Left colon (tissue), 2 donors: ENCODE results near the gene RGPD4. TPM values are rescaled to one million over a fixed set of nuclear protein-coding genes. Genes with fewer than 3 reads are reported as not detected.
"Not testable (repeated sequence)": the region's sequence is repeated elsewhere in the genome, so short reads cannot be mapped to it uniquely, and the experiment has no call there.

Source experiments
- ATAC-seq: fragments of 200-7000 bp; cut with Tn5 transposase; one replicate; pipeline ENCODE4 v1.9.1; 2020; ENCODE audit warnings: mild to moderate bottlenecking, moderate library complexity
- DNase-seq, 2 donors: peaks; one replicate each; pipeline ENCODE4 v3.0.0-alpha.2; 2020
- intact Hi-C, 2 donors: fragments of 100-400 bp; cut with DNase I in 1 of 2; cut with micrococcal nuclease in 1 of 2; formaldehyde crosslinking; loops; one replicate each; pipeline versions ENCODE4 v1.11.2 to v1.14.0; 2022; cut with DNase I, micrococcal nuclease
- long read RNA-seq: library from polyadenylated mRNA; unstranded; transcript quantifications from one replicate; pipeline ENCODE4 v2.0.0, GENCODE V29; 2021
- total RNA-seq, 2 donors: library from RNA; stranded (reverse); fragmentation: NEBNext Ultra II Directional; extraction: Animal tissue kit (Norgen Biotek cat#: 25700); gene quantifications; one replicate each; pipeline ENCODE4 v1.2.1, GENCODE V29; 2021
- donor health status: DM: no; HTN: no; CAD: no.
- donor health status: DM: yes; HTN: yes; CAD: no.

RGPD4 gene
- total RNA-seq = under 1 TPM in 1 of 2 donors, not detected in 1; 0.08 TPM
- long read RNA-seq = 0 reads

DNA sequence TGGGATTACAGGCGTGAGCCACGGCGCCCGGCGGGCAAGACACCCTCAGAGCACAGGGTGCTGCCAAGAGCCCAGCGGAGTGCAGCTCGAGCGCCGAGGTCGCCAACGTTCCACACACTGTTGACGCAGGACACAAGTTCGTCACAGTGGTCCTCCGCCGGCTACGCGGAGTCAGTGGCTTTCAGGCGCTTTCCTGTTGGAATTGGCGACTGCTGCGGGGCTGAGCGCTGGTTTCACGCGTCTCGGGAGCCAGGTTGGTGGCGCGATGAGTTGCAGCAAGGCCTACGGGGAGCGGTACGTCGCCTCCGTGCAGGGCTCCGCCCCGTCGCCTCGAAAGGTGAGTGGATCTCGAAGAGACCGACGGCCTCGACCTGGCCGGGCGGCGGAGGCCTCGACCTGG is at the start of gene RGPD4:
Gene RGPD4, plus strand, starts transcription at position 144 of the 400 bp plus-strand sequence. Its CDS starts 122 bp downstream, at position 266.
- DNase-seq, ATAC-seq, intact Hi-C loops: not testable (repeated sequence)

DNA sequence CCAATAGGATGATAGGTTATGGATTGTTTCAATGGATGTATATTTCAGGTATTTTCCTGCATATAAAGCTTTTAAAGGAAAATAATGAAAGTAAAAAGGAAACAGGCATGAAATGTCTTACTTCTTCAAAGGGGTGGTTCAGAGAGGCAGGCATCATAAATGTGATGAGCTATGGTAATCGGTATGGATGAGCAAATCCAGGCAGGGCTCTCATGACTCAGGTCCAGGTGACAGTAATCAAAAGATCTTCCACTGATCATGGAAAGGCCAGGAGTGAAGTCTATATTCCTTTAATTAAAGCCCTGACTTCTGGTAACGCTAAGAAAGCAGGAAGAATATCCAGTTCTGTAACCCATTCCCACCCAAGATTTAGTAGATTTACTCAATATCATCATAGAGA is 48.7 kb upstream of the RGPD4 start:
- intact Hi-C loops = no loop called here
- ATAC-seq (no peak), DNase-seq (no peak)

DNA sequence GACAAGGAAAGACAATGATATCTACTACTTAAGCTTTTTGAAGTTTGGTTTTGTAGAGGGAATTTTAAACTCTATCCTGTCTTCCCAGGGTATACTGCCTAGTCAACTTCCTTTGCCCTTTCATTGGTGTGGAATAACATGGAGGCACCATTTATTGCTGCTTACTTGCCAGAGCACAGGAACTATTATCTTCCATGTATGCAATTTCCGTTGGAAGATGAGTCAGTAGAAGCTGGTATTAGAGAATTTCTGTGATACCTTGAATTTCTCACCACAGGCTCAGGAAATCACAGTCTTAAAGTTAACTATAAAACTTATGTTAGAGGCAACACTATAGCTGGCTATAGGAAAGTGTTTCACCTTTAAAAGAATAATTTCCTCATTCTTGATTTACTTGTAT is 40.9 kb upstream of the RGPD4 start:
- ATAC-seq (no peak), DNase-seq (no peak)
- intact Hi-C loops = no loop called here

DNA sequence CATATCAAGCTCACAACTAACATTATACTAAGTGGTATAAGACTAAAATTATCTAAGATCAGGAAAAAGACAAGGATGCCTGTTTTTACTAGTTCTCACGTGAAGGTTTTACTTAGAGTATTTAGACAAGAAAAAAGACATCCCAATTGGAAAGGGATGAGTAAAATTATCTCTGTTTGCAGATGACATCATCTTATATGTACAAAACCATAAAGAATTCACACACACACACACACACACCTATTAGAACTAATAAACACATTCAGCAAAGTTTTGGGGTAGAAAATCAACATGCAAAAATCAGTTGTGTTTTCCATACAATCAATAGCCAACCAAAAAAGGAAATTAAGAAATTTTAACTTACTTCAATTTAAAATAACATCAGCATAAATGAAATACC is 35.9 kb upstream of the RGPD4 start:
- no peak for ATAC-seq
- intact Hi-C loops = no loop called here
- no peak for DNase-seq

DNA sequence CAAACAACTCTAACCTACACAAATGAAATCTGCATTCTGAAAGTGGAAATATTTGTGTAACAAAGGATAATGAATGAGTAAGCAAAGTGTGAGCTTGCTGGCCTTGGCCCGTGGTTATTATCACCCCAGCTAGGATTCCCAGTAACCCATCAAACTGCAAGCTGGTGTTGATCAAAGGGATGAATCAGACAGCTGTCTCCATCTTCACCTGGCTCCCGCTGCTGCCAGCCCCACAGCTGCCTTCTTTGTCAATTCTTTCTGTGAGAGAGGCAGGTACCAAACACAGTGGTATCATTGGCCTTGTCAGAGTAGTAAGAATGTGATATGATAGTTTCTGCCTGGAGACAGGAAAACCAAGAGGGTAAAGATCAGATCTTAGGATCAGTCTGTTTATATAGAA is 25.2 kb upstream of the RGPD4 start:
- DNase-seq = no peak
- intact Hi-C loops = no loop called here
- ATAC-seq = no peak

DNA sequence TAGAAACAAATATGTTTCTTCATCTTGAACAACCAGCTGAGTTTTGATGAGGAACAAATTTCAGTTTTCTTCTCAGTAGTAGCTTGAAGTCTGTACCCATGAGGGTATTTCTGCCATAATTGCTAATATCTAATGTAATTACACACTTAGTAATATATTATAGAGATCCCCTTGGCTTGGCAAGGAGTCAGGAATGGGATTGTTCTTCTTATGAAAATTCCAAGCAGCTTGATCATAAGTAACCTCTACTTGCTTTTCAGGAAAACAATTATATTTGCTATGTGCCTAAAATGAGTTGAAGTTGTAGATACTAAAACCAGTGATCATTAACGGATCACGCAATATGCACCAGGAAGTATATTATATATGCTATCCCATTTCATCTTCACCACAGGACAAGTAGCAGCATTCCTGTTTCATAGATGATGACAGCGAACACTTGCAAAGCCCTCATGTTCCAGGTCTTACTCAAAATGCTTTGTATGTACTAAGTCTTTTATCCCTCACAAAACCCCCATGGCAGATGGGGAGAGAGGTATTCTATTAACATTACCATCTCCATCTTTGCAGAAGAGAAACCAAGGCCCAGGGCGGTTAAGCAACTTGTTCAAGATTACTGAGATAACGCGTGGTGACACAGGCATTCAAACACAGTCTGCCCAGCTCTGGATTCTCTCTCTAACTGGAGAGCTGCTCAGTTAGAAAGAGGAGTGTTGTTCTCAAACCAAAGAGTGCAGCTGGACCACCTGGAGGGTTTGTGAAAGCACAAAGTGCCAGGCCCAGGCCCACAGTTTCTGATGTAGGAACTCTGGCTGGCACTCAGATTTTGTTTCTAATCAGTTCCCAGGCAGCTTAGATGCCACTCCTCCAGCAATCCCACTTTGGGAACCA is 21.8 kb upstream of the RGPD4 start:
- DNase-seq (no peak), ATAC-seq (no peak)
- intact Hi-C loops = no loop called here

DNA sequence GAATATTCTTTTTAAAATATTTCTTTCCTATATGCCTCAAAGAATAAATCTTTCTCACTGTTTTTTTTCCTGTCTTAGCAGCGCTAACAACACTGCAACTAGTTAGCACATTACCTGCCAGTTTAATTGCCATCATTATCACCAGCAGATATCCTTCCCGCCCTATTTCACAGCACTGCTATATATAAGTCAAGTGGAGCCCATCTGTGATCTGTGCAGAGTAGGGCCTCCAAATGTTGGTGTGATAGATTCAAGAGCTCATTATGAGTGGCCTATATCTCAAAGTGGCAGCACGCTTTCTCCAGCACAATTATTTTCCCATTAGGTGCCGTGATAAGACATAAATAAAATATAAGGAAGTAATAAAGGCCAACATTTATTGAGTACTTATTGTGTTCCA is 19.8 kb upstream of the RGPD4 start:
- ATAC-seq (no peak), DNase-seq (no peak)
- intact Hi-C loops = no loop called here

DNA sequence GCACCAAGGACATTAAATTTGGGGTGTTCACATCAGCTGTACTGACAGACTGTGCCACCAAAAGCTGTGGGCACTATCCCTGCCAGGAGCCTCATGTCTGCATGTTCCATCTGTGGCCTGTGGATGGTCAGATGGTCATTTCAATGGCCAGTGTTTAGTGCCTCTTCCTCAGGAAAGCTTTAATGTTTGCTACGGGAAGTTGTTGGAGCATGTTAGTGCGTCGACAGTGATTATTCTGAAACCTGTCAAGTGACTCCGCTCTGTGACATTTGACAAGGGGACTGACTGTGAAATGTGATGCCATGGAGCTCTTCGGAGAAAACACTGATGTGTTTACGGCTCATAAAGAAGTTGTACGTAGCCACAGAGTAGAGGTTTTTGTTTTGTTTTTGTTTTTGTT is 18.7 kb upstream of the RGPD4 start:
- intact Hi-C loops = no loop called here
- no peak for DNase-seq
- no peak for ATAC-seq

DNA sequence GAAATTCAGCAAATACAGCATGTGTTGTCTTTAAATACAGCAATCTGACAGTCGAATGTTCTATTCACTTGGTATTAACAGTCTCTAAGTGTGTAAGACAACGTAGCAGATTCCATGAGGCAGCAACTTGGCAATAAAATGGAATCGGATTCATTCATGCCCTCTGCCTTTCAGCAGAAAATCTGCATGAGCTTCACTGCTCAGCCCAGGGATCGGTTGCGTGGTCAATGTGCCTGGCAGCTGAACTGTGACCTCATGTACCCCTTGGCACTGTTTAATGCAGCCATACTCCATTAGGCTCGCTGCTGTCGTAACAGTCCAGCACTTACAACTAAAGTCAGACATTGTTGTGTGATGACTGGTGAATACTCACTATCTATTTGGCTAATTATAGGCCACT is 17.7 kb upstream of the RGPD4 start:
- DNase-seq (no peak), ATAC-seq (no peak)
- intact Hi-C loops = no loop called here

DNA sequence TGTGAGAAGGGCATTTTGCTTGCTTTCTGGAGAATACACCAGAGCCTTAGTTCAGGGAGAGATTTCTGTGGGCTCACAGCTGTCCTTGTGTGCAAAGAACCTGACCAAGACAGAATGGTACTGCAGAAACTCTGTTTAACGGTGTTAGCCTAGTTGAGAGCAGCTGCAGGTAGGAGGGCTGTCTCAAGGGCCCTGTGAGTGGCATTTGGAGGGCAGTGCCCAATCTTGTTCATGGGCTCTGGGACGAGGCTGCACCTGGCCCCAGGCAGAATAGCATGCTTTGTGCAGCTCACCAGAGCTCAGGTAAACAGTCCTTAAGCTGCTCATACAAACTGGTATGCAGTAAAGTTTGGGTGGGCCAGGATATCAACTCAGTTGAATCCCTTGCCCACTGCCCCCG is 16.9 kb upstream of the RGPD4 start:
- DNase-seq (no peak), ATAC-seq (no peak)
- intact Hi-C loops = no loop called here

DNA sequence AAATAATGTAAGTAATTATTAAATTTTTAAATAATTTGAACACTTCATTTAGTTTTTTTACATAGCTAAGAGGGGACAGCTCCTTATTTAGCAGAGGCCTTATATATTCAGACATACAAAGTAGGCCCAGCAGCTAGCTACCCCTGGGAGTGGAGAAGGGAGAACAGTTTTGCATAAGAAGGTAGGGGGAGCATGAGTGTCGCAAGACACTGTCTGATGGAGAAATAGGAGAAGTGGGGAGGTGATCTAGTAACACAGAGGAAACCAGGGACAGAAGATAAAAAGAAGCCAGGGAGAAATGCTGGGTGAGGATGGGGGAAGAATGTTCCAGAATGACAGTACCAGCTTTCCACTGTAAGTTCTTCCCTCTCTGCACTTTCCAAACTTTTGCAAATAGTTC is 16.0 kb upstream of the RGPD4 start:
- DNase-seq = no peak
- no peak for ATAC-seq
- intact Hi-C loops = no loop called here

DNA sequence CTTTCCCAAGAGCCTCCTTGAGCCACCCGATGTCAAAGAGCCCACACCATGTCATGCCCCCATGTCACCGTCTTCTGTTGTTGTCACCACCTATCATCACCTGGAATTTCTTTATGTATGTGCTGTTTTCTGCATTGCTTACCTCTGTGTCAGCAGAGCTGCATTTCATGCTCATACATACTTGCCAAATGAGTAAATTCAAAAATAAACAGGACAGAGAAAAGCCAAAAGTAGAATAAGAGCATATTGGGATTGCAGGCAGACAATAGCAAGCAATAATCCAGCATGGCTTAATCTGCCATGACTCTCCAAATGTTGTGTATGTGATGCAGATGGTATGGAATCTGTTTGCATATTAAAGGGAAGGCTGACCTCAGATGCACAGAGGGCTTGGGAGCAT is 15.3 kb upstream of the RGPD4 start:
- ATAC-seq (no peak), DNase-seq (no peak)

DNA sequence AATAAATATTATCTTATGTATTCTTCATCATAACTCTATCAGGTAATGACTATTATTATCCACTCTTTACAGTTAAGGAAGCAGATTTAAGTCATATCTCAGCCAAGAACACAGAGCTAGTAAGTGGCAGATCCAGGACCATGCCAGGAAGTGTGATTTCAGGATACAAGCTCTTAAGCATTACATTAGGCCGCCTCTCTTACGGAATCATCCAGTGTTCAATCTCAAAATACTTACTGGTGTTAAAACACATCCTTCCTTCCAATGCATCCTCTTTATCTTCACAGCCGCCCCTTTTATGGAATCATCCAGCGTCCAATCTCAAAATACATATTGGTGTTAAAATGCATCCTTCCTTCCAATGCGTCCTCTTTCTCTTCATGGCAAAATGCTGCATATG is 14.7 kb upstream of the RGPD4 start:
- ATAC-seq (no peak), DNase-seq (no peak)
- intact Hi-C loops = no loop called here

More for the DNA sequence above, 15.3 kb upstream of the RGPD4 start:
- intact Hi-C loops = no loop called here

DNA sequence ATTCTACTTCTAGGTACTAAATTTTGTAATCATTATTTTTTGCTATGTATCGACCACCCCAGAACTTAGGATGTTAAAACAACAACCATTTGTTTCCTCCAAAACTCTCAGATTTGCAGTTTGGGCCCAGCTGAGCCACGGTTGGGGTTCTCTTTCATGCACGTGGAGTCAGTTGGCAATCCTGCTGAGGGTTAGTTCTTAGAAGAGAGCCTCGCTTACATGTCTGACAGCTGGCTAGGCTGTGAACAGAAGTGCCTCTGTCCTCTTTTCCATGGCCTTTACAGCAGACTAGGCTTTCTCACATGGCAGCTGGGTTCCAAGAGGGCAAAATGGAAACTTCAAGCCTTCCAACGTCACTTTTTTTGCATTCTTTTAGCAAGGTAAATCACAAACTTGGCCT is 9.3 kb upstream of the RGPD4 start:
- intact Hi-C loops = no loop called here
- ATAC-seq (no peak), DNase-seq (no peak)

DNA sequence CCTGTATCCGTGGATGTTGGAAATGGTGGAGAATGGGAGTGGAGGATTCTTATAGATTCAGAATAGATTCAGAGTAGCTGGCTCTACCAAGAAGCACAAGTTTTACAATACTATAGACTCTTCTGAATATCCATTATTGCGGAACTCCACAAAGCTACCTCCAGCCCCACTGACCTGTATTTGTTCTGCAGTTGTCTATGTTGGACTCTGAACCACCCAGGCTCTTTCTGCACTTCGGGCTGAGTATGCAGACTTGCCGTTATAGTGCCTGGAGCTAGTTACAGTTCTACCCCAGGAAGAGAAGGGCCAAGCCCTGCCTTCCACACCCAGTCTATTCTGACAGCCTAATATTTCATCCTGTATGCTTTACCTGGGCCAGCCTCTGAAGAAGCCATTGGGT is 4.4 kb upstream of the RGPD4 start:
- ATAC-seq (no peak), DNase-seq (no peak)
- intact Hi-C loops = no loop called here

DNA sequence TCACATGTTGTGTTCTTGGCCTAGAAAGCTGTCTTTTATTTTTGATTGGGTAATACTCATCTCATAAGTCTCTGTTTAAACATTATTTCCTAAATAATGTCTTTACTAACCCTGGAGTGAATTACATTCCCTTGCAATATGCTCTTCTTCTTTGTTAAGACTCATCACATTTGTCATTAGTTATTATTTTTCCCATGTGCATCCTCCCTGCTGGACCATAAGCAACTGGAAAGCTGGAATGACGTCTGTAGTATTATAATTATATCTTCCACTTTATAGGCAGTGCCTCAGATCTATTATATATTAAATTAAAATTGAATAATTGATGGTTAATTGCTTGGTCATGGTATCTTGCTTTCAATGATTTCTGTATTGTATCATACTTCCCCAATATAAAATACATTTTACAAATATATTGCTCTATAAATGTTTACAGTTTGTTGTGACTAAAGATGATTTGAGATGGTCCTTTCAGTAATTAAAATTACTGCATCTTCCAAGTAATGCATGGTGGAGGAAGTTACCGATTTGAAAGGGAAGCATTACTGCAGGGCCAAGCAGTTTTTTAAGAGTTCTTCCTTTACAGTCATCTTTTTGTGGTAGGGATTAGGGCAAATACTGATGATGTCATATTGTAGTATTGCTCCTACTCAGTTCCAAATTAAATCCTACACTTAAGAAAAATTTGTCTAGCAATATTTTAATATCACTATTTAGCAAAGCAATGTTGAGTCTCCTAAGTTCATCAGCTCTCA is 2.1 kb upstream of the RGPD4 start:
- intact Hi-C loops = no loop called here
- DNase-seq (no peak), ATAC-seq (no peak)

DNA sequence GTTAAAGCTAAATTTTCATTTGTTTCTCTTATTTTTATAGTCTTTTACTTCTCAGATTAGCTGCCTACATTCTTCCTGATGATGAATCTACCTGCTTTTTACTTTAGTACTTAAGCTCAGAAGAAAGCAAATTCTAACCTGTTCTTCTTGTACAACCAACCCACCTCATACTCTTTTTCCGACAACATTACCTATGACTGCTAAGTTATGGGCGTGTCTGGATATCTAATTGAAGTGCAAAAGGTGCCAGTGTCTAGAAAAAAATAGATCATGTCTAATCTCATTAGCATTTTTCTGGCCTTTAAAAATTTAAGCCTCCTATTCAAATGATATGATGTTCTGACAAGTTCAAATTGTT is 1.5 kb upstream of the RGPD4 start:
- DNase-seq = no peak
- intact Hi-C loops = no loop called here
- ATAC-seq = no peak

DNA sequence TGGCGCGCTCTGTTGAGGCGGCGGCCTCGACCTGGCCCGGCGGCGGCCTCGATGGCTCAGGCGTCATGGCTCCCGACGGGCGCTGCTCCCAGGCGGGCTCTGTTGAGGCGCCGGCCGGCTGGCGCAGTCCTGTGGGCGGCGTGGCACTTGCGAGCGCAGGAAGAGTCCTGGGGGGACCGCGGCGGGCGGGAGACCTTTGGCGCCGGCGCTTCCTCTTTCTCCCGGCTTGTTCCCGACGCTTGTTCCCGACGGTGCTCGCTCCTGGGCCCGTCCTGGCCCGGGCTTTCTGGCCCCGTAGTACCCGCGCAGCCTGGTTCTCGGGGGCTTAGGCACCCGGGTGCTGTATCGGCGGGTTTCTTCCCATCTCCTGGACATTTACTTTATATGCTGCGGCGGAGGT is 2.8 kb downstream of the RGPD4 start:
- ATAC-seq, intact Hi-C loops, DNase-seq: not testable (repeated sequence)

DNA sequence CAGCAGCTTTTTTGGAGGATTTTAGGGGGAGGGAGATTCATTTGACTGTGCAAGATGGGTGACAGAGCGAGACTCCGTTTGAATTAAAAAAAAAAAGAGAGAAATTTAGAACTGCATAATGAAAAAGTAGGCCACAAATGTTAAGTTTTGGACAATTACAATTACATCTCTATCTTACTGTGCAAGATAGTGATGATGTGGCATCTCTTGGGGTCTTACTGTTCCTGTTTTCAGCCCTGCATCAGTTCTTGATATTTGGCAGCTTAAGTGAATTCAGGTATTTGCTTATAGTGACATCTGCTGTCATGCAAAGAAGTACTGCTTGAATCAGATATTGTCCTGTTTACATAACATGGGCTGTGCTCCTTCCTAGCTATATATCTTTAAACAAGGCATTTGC is 6.5 kb downstream of the RGPD4 start:
- intact Hi-C loops, DNase-seq: not testable (repeated sequence)

DNA sequence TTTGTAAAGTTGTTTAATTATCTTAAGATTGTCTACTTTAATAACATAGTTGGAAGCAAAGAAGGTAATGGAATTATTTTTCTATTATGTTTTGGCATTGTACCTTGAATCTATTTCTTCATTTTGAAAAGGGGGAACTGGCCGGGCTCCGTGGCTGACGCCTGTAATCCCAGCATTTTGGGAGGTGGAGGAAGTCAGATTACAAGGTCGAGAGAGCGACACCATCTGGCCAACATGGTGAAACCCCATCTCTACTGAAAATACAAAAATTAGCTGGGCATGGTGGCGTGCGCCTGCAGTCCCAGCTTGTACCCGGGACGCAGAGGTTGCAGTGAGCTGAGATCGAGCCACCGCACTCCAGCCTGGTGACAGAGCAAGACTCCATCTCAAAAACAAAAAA is 6.9 kb downstream of the RGPD4 start:
- ATAC-seq, intact Hi-C loops, DNase-seq: not testable (repeated sequence)

More for the DNA sequence above, 6.5 kb downstream of the RGPD4 start:
- not testable (repeated sequence) for ATAC-seq
